GM19238 (cell line): ENCODE results near the gene CYP2B6.
"Not testable (repeated sequence)": the region's sequence is repeated elsewhere in the genome, so short reads cannot be mapped to it uniquely, and the experiment has no call there.

Experiments
- DNase-seq: peaks from one replicate; pipeline ENCODE4 v3.0.0; 2011; ENCODE audit warnings: low spot score; ENCODE audit not compliant: insufficient read length

CYP2B6 gene

DNA sequence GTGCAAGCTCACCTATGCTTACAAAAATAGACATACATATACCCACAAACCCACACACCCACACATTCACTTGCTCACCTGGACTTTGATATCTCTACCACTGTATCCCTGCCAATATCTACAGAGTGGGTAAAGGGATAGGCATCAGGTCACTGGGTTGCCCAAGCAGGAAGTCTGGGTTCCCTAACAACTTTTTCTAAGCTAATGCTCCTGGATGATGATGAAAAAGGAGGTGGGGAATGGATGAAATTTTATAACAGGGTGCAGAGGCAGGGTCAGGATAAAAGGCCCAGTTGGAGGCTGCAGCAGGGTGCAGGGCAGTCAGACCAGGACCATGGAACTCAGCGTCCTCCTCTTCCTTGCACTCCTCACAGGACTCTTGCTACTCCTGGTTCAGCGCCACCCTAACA, at the start of gene CYP2B6:
Gene CYP2B6 (plus strand): TSS at position 311 of the 410 bp plus-strand sequence. CDS start 24 bp downstream, at position 335.
- no peak for DNase-seq

DNA sequence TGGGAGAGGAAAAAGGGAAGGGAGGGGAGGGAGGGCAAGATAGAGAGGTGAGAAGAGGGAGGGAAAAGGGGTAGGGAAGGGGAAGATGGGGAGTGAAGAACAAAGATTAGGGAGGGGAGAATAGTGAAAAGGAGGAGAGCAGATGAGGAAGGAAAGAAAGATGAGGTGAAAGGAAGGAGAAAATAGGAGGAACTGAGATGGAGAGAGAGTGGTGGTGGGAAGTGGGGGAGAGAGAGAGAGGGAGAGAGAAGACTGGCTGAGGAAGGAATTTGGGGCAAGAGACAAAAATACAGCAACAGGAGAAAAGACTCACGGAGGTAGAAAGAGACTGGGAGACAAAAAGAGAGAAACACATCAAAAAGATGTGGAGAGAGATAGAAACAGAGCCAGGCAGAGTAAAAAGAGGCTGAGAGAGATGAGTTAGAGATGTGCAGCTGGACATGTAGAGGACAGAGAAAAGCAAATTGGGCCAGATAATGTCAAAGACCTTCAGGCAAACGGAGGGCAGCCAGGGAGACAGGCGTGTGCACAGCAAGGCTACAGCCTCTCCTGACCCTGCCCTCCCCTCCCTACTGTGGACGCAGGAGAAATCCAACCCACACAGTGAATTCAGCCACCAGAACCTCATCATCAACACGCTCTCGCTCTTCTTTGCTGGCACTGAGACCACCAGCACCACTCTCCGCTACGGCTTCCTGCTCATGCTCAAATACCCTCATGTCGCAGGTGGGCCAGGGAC, 49.4 kb upstream of the CYP2B6 start:
- no peak for DNase-seq

DNA sequence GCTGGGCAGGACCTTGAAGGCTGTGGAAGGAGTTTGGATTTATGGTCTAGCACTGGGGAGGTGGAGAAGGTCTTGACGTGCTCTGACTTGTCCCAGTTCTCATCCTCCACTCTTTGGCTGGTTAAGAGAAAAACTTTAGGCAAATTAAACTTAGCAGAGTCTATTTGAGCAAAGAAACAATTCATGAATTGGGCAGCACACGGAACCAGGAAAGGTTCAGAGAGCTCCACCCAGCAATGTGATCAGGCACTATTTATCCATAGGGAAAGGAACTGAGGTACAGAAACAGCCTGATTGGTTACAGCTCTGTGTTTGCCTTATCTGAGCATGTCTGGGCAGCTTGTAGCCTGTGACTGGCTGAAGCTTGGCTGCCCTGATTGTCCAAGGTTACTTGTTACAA, 45.4 kb upstream of the CYP2B6 start:
- no peak for DNase-seq

DNA sequence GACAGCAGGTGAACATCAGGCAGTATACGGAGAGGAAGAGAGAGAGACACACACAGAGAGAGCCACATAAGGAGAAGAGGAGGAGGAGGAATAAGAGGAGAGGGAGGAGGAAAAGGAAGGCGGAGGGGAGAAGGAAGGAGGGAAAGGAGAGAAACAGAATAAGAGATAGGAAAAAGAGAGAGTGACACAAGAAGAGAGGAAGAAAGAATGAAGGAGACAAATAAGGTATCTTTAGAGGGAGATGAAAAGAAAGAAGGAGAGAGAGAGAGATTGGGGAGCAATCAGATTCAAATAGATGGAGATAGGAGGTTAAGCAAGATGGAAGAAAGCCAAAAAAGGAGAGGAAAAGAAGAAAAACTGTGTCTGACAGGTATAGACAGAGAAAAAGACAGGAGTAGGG, 44.0 kb upstream of the CYP2B6 start:
- DNase-seq = no peak

DNA sequence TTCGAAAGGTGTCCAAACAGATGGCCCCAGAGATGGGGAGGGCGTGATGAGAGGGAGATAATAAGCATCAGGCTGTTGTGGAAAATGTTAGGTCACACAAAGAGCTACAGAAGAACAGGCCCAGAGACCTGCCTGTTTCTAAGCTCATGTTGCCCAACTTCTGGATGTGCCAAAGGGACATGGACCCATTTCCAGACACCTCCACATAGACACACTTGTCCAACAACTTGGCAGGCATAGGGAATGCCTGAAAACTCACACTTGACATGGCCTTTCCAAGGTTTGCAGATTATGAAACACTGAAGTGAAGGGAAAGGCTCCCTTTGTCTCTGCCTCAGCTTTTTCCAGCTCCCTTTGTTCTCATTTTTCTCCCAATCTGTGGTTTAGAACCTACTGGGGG, 43.5 kb upstream of the CYP2B6 start:
- no peak for DNase-seq

DNA sequence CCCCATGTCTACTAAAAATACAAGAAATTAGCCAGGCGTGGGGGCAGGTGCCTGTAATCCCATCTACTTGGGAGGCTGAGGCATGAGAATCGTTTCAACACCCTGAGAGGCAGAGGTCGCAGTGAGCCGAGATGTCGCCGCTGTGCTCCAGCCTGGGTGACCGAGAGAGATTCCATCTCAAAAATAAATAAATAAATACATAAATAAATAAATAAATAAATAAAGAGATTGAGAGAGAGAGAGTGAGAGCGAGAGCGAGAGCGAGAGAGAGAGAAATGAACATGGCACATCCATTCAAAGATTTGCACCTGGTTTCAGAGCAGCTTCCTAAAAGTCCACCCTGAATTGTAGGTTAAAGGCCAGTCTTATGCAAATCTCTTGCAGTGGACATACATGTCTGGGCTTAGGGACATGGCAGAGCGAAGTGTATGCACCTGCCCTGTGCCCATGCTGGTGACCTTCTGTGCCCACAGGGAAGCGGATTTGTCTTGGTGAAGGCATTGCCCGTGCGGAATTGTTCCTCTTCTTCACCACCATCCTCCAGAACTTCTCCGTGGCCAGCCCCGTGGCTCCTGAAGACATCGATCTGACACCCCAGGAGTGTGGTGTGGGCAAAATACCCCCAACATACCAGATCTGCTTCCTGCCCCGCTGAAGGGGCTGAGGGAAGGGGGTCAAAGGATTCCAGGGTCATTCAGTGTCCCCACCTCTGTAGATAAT, 42.3 kb upstream of the CYP2B6 start:
- DNase-seq = no peak

DNA sequence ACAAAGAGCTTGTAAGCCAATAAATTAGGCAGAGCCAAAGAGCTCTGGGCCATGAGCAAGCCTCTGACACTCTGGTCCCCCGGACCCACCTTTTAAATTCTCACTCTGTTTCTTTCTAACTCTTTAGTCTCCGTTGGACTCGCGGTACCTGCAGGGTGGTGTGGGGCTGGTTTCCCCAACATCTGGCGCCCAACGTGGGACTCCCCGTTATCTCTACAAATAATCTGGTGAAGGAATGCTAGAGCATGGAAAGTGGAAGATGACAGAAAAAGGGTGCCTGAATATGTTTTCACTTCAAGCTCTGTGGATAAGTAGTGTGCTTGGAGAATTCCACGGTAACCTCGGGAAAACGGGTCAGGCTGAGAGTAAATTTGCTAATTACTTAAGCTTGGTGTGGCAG, 36.5 kb upstream of the CYP2B6 start:
- no peak for DNase-seq

DNA sequence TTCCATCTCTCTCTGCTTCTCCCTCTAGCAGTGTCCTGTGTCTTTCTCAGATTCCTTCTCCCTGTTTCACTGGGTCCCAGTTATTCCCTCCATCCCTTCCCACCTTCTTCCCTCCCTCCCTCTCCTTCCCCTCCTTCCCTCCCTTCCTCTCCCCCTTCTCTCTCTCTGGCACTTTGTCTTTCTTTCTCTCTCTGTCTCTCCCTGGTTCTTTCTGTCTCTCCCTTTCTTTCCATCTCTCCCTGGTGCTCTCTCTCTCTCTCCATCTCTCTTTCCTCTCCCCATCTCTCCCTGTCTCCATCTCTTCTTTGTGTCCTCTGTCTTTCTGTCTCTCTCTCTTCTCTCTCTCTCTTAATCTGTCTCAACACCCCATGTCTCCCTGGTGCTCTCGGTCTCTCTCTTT, 31.7 kb upstream of the CYP2B6 start:
- no peak for DNase-seq

DNA sequence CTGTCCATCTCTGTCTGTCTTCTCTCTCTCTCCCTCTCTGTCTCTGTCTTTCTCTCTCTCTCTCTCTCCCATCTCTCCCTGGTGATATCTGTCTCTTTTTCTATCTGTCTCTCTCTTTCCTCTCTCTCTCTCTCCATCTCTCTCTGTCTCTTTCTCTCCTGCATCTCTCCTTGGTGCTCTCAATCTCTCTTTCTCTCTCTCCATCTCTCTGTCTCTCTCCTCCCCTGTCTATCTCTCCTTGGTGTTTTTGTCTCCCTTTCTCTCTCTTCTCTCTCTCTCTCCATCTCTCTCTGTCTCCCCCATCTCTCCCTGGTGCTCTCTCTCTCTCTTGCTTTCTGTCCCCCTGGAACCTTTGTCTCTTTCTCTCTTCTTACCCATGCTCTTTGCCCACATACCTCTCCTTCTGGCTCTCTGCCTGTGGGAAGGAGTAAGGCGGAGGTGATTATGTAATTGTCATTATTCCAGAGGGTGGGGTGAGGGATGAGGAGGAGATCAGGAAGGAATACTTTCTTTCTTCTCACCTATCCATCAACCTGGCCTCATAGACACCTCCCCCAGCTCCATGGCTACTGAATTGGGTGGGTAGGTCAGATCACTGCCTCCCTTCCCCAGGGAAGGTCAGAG, 30.9 kb upstream of the CYP2B6 start:
- DNase-seq = no peak

DNA sequence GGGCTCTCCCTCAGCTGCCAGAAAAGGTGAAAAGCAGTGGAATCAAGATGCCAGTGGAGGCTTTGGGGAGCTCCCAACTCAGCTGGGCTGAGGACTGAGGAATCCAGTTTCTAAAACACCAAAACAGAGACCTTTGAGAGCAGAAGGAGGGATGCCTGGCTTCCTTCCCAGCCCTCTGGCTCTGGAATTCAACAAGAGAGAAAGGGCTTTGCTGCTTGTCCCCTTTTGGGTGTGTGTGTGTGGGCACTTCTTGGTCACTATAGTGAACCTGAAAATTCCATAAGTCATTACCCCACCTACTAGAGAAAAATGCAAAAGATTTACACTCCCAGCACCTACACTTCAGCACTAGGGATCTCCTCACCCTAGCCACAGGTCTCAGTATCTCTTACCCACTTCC, 30.3 kb upstream of the CYP2B6 start:
- DNase-seq = no peak

DNA sequence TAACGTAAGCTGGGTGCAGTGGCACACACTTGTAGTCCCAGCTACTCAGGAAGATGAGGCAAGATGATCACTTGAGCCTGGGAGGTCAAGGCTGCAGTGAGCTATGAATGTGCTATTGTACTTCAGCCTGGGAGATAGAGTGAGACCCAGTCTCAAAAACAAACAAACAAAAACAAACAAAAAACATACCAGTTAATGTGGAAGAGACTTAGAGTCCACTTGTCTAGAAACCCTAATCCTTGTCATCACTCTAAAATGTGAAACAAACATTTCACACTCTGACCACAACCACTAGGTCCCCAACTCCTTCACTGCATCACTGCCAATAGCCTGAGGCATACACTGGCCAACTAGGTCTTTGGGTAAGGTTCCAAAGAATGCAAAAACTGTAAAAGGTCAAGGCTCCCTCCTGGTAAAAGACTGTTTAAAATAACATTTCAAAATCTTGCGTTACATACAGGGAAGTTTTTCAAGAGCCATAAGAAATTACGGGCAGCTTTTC, 28.6 kb upstream of the CYP2B6 start:
- no peak for DNase-seq

DNA sequence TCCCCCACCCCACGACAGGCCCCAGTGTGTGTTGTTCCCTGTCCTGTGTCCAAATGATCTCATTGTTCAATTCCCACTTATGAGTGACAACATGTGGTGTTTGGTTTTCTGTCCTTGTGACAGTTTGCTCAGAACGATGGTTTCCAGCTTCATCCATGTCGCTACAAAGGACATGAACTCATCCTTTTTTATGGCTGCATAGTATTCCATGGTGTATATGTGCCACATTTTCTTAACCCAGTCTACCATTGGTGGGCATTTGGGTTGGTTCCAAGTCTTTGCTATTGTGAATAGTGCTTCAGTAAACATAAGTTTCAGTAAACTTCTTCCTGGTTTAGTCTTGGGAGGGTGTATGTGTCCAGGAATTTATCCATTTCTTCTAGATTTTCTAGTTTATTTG, 26.7 kb upstream of the CYP2B6 start:
- not testable (repeated sequence) for DNase-seq

DNA sequence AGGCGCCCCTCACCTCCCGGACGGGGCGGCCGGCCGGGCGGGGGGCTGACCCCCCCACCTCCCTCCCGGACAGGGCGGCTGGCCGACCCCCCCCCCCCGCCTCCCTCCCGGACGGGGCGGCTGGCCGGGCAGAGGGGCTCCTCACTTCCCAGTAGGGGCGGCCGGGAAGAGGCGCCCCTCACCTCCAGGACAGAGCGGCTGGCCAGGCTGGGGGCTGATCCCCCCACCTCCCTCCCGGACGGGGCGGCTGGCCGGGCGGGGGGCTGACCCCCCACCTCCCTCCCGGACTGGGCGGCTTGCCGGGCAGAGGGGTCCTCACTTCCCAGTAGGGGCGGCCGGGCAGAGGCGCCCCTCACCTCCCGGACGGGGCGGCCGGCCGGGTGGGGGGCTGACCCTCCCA, 25.7 kb upstream of the CYP2B6 start:
- not testable (repeated sequence) for DNase-seq

DNA sequence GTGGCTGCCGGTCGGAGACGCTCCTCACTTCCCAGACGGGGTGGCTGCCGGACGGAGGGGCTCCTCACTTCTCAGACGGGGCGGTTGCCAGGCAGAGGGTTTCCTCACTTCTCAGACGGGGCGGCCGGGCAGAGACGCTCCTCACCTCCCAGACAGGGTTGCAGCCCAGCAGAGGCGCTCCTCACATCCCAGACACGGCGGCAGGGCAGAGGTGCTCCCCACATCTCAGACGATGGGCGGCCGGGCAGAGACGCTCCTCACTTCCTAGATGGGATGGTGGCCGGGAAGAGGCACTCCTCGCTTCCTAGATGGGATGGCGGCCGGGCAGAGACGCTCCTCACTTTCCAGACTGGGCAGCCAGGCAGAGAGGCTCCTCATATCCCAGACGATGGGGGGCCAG, 24.5 kb upstream of the CYP2B6 start:
- not testable (repeated sequence) for DNase-seq

DNA sequence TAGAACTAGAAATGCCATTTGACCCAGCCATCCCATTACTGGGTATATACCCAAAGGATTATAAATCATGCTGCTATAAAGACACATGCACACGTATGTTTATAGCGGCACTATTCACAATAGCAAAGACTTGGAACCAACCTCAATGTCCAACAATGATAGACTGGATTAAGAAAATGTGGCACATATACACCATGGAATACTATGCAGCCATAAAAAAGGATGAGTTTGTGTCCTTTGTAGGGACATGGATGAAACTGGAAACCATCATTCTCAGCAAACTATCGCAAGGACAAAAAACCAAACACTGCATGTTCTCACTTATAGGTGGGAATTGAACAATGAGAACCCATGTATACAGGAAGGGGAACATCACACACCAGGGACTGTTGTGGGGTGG, 23.0 kb upstream of the CYP2B6 start:
- not testable (repeated sequence) for DNase-seq

DNA sequence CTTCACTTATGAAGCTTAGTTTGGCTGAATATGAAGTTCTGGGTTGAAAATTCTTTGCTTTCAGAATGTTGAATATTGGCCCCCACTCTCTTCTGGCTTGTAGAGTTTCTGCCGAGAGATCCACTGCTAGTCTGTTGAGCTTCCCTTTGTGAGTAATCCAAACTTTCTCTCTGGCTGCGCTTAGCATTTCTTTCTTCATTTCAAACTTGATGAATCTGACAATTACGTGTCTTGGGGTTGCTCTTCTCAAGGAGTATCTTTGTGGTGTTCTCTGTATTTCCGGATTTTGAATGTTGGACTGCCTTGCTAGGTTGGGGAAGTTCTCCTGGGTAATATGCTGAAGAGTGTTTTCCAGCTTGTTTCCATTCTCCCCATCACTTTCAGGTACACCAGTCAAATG, 21.4 kb upstream of the CYP2B6 start:
- DNase-seq = not testable (repeated sequence)

DNA sequence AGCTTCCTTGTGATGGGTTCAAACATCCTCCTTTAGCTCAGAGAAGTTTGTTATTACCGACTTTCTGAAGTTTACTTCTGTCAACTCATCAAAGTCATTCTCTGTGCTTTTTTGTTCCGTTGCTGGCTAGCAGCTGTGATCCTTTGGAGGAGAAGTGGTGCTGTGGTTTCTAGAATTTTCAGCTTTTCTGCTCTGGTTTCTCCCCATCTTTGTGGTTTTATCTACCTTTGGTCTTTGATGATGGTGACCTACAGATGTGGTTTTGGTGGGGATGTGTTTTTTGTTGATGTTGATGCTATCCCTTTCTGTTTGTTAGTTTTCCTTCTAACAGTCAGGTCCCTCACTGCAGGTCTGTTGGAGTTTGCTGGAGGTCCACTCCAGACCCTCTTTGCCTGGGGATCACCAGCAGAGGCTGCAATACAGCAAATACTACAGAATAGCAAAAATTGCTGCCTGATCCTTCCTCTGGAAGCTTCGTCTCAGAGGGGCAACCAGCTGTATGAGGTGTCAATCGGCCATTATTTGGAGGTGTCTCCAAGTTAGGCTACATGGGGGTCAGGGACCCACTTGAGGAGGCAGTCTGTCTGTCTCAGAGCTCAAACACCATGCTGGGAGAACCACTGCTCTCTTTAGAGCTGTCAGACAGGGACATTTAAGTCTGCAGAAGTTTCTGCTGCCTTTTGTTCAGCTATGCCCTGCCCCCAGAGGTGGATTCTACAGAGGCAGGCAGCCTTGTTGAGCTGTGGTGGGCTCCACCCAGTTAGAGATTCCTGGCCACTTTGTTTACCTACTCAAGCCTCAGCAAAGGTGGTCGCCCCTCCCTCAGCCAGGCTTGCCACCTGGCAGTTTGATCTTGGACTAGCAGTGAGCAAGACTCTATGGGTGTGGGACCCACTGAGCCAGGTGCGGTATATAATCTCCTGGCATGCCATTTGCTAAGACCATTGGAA, 20.4 kb upstream of the CYP2B6 start:
- not testable (repeated sequence) for DNase-seq

DNA sequence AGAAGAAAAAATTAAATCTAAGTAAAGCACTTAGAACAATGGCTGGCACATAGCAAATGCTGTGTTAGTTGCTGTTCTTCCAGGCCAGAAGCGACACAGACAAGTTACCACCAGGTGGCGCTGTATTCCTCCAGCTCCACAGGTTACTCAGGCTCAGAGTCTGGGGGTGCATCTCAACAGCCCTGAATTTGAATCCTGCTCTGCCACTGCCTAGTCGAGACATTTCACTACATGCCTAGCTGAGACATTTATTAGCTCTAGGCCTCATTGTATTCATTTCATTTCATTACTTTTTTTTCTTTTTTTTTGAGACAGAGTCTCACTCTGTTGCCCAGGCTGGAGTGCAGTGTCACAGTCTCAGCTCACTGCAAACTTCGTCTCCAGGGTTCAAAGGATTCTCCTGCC, 16.4 kb upstream of the CYP2B6 start:
- peak; percentile 53 for DNase-seq

DNA sequence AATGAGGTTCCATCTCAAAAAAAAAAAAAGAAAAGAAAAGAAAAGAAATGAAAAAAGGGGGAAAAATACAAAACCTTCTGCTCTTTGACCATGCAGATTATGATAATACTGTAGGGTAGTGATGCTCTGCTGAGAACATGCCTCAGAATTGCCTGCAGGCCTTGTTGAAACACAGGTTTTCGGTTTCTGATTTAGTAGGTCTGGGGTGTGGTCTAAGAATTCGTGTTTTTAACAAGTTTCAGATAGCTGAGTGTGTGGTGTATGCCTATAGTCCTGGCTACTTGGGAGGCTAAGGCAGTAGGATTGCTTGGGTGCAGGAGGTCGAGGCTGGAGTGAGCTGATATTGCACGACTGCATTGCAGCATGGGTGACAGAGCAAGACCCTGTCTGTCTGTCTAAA, 14.9 kb upstream of the CYP2B6 start:
- DNase-seq = no peak

DNA sequence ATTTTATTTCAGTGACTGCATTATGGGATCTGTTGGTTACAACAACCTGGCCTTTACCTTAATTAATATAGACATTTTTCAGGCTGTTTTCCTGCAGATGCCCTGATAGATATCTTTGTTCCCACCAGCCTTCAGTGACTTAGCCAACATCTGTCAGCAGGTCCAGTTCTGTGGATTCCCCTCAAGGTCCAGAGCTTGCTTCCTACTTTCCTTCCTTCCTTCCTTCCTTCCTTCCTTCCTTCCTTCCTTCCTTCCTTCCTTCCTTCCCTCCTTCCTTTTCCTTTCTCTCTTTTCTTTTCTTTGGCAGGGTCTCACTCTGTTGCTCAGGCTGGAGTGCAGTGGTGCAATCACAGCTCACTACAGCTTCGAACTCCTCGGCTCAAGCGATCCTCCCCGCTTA, 14.4 kb upstream of the CYP2B6 start:
- no peak for DNase-seq

DNA sequence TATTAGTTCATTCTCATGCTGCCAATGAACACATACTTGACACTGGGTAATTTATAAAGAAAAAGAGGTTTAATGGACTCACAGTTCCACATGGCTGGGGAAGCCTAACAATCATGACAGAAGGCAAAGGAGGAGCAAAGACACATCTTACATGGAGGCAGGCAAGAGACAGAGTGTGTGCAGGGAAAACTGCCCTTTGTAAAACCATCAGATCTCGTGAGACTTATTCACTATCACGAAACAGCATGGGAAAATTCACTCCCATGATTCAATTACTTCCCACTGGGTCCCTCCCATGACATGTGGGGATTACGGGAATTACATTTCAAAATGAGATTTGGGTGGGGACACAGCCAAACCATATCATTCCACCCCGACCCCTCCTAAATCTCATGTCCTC, 11.3 kb upstream of the CYP2B6 start:
- DNase-seq = not testable (repeated sequence)
